Neural cell (in vitro differentiated cells): ENCODE results near the gene B3GALT6. TPM values are rescaled to one million over a fixed set of nuclear protein-coding genes. Genes with fewer than 3 reads are reported as not detected.

Experiments
- H2AFZ ChIP-seq: fragments of 200-600, 300-800 bp; sonication (generic), shearing (Covaris generic); 2 replicates; pipeline ENCODE4 v1.6.0; 2014; ENCODE audit warnings: low read depth, mild to moderate bottlenecking, antibody characterized with exemption, low read length, moderate library complexity
- H3F3A ChIP-seq: fragments of 200-600 bp; shearing (Covaris generic); 2 replicates; pipeline ENCODE4 v1.6.1; 2016; ENCODE audit warnings: mild to moderate bottlenecking, moderate library complexity, mixed read lengths, antibody characterized with exemption, low read length; ENCODE audit not compliant: insufficient read depth, poor library complexity, severe bottlenecking
- H3K27ac ChIP-seq: fragments of 200-600, 300-800 bp; sonication (generic), shearing (Covaris generic); 2 replicates; pipeline ENCODE4 v1.5.1; 2014; ENCODE audit warnings: mild to moderate bottlenecking, low read length, moderate library complexity
- H3K27me3 ChIP-seq: fragments of 300-800, 200-600 bp; sonication (generic), shearing (Covaris generic); 2 replicates; pipeline ENCODE4 v1.6.0; 2014; ENCODE audit warnings: mild to moderate bottlenecking, low read depth, low read length, moderate library complexity; ENCODE audit not compliant: insufficient read depth
- H3K36me3 ChIP-seq: fragments of 300-800, 200-600 bp; sonication (generic), shearing (Covaris generic); 2 replicates; pipeline ENCODE4 v1.5.1; 2014; ENCODE audit warnings: mild to moderate bottlenecking, antibody characterized with exemption, low read length, moderate library complexity; ENCODE audit not compliant: insufficient read depth
- H3K4me2 ChIP-seq: fragments of 300-800, 200-600 bp; sonication (generic), shearing (Covaris generic); 2 replicates; pipeline ENCODE4 v1.6.0; 2014; ENCODE audit warnings: mild to moderate bottlenecking, low read length
- H3K4me3 ChIP-seq: fragments of 300-800, 200-600 bp; sonication (generic), shearing (Covaris generic); 2 replicates; pipeline ENCODE4 v1.5.1; 2014; ENCODE audit warnings: mild to moderate bottlenecking, low read length, moderate library complexity
- H3K79me2 ChIP-seq: fragments of 200-600 bp; shearing (Covaris generic); replicated peaks from 2 replicates; pipeline ENCODE4 v1.6.0; 2014; ENCODE audit warnings: mild to moderate bottlenecking, low read length, moderate library complexity; ENCODE audit not compliant: insufficient read depth
- H3K9ac ChIP-seq: fragments of 300-800, 200-600 bp; sonication (generic), shearing (Covaris generic); 2 replicates; pipeline ENCODE4 v1.6.1; 2016; ENCODE audit warnings: mild to moderate bottlenecking, low read length, mixed read lengths
- H3K9me2 ChIP-seq: fragments of 200-600 bp; shearing (Covaris generic); 2 replicates; pipeline ENCODE4 v1.6.1; 2016; ENCODE audit warnings: mild to moderate bottlenecking, low read length, mixed read lengths; ENCODE audit not compliant: insufficient read depth
- H3K9me3 ChIP-seq: fragments of 200-600, 300-800 bp; sonication (generic), shearing (Covaris generic); 2 replicates; pipeline ENCODE4 v1.6.1; 2016; ENCODE audit warnings: mild to moderate bottlenecking, mixed run types, low read length, moderate library complexity, mixed read lengths
- H4K20me1 ChIP-seq: fragments of 200-600 bp; shearing (Covaris generic); 2 replicates; pipeline ENCODE4 v1.6.1; 2016; ENCODE audit warnings: mild to moderate bottlenecking, mixed run types; ENCODE audit not compliant: insufficient read depth
- CTCF ChIP-seq: fragments of 450-650 bp; IDR thresholded peaks from 2 replicates; pipeline ENCODE4 v1.5.1; 2014; ENCODE audit warnings: antibody characterized with exemption, mild to moderate bottlenecking, moderate library complexity; ENCODE audit not compliant: poor library complexity, severe bottlenecking
- EP300 ChIP-seq: fragments of 450-650 bp; conservative IDR thresholded peaks from 2 replicates; pipeline ENCODE4 v1.6.1; 2014; ENCODE audit warnings: antibody characterized with exemption, mild to moderate bottlenecking, moderate library complexity; ENCODE audit not compliant: poor library complexity, severe bottlenecking
- EZH2 ChIP-seq: fragments of 200-600, 300-800 bp; shearing (Covaris generic), sonication (generic); IDR thresholded peaks from 2 replicates; pipeline ENCODE4 v1.6.1; 2014; ENCODE audit warnings: antibody characterized with exemption, low read length, borderline replicate concordance, mild to moderate bottlenecking; ENCODE audit not compliant: insufficient read depth, poor library complexity, severe bottlenecking
- MXI1 ChIP-seq: fragments of 450-650 bp; conservative IDR thresholded peaks from 2 replicates; pipeline ENCODE4 v1.6.1; 2014; ENCODE audit warnings: antibody characterized with exemption, mild to moderate bottlenecking; ENCODE audit not compliant: poor library complexity, severe bottlenecking
- POLR2AphosphoS5 ChIP-seq: IDR thresholded peaks from 2 replicates; pipeline ENCODE4 v1.6.1; 2012
- RAD21 ChIP-seq: fragments of 450-650 bp; conservative IDR thresholded peaks from 2 replicates; pipeline ENCODE4 v1.6.1; 2014; ENCODE audit warnings: antibody characterized with exemption, mild to moderate bottlenecking, moderate library complexity
- SMC3 ChIP-seq: fragments of 450-650 bp; conservative IDR thresholded peaks from 2 replicates; pipeline ENCODE4 v1.6.1; 2014; ENCODE audit warnings: antibody characterized with exemption, mild to moderate bottlenecking, moderate library complexity; ENCODE audit not compliant: poor library complexity
- TAF1 ChIP-seq: IDR thresholded peaks from 2 replicates; pipeline ENCODE4 v1.6.1; 2012; ENCODE audit warnings: low read depth
- polyA plus RNA-seq: library from polyadenylated mRNA; depleted of rRNA; stranded (reverse); fragments of >200 nt; gene quantifications from 2 replicates; pipeline ENCODE4 v1.2.3, GENCODE V29; 2014
- TF ChIP-seq, protein P1 (sequence below): IDR thresholded peaks from 2 replicates; pipeline ENCODE4 v1.6.1; 2012; ENCODE audit warnings: borderline replicate concordance

Gene B3GALT6
- polyA plus RNA-seq, 1 donor from 2014 or later, result 46.5 TPM

- TF ChIP-seq, protein P1, sequence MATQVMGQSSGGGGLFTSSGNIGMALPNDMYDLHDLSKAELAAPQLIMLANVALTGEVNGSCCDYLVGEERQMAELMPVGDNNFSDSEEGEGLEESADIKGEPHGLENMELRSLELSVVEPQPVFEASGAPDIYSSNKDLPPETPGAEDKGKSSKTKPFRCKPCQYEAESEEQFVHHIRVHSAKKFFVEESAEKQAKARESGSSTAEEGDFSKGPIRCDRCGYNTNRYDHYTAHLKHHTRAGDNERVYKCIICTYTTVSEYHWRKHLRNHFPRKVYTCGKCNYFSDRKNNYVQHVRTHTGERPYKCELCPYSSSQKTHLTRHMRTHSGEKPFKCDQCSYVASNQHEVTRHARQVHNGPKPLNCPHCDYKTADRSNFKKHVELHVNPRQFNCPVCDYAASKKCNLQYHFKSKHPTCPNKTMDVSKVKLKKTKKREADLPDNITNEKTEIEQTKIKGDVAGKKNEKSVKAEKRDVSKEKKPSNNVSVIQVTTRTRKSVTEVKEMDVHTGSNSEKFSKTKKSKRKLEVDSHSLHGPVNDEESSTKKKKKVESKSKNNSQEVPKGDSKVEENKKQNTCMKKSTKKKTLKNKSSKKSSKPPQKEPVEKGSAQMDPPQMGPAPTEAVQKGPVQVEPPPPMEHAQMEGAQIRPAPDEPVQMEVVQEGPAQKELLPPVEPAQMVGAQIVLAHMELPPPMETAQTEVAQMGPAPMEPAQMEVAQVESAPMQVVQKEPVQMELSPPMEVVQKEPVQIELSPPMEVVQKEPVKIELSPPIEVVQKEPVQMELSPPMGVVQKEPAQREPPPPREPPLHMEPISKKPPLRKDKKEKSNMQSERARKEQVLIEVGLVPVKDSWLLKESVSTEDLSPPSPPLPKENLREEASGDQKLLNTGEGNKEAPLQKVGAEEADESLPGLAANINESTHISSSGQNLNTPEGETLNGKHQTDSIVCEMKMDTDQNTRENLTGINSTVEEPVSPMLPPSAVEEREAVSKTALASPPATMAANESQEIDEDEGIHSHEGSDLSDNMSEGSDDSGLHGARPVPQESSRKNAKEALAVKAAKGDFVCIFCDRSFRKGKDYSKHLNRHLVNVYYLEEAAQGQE, result no peak
- TF ChIP-seq TAF1 (no peak), POLR2AphosphoS5 (no peak), EP300 (no peak), MXI1 (no peak), CTCF (no peak), SMC3 (no peak), EZH2 (no peak)
- H3K79me2 ChIP-seq, result no peaks in the 10 kb centered on the region
- no peak overlapping the region for H2AFZ ChIP-seq
- H3K9me3 ChIP-seq, result no peaks in the 10 kb centered on the region
- no peak overlapping the region for H3K27ac ChIP-seq
- no peaks in the 10 kb centered on the region for H3F3A ChIP-seq
- no peaks in the 10 kb centered on the region for H3K36me3 ChIP-seq
- no peak overlapping the region for H3K4me2 ChIP-seq
- H4K20me1 ChIP-seq, result no peaks in the 10 kb centered on the region
- no peaks in the 10 kb centered on the region for H3K27me3 ChIP-seq
- H3K4me3 ChIP-seq, result no peak overlapping the region
- no peak overlapping the region for H3K9ac ChIP-seq
- H3K9me2 ChIP-seq, result no peaks in the 10 kb centered on the region
These were observed 48.9 kb downstream of the B3GALT6 start for GRCh38 chr1:1280782-1281481.

DNA sequence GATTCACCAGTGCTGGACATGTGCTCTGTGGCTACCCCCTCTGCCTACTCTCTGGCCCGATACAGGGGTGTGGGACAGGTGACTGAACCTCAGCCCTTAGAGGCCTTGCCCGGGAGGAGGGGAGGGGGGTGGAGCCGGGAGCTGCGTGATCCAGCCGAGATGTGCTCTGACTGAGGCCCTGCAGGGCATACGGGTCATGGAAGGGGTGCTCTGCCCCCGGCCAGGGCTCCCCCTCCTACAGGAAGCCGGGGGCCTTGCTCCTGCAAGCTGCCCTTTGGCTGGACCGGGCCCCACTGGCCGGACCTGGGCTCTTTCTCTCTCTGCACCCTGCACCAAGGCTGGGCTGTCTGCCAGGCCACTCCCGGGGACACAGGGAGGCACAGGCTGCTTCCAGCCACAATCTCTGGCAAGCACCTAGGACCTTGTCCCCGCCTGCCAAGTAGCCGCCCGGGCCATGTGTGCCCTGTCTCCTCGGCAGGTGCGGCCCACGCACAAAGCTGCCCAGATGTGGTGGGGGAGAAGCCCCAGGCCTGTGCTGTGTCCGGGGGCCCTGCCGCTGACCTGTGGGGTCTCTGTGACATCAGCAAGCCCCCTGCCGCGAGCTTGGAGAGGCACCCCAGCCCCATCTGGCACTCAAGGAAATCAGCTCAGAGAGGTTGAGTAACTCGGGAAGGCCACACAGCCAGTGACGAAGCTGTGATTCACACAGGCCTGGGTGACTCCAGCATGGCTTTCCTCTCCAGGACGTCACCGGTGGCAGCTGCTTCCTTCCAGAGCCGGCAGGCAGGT lies 49.7 kb downstream of the B3GALT6 start:
- no peaks in the 10 kb centered on the region for H3F3A ChIP-seq
- no peaks in the 10 kb centered on the region for H3K79me2 ChIP-seq
- H2AFZ ChIP-seq, result no peak overlapping the region
- TF ChIP-seq TAF1, result no peak
- no peak for TF ChIP-seq CTCF
- no peak for TF ChIP-seq EP300
- TF ChIP-seq POLR2AphosphoS5, result no peak
- TF ChIP-seq, protein P1, result no peak
- no peak for TF ChIP-seq RAD21
- H3K9me3 ChIP-seq, result no peaks in the 10 kb centered on the region
- no peak overlapping the region for H3K4me2 ChIP-seq
- H3K4me3 ChIP-seq, result no peak overlapping the region
- no peak overlapping the region for H3K9ac ChIP-seq
- H3K9me2 ChIP-seq, result no peaks in the 10 kb centered on the region
- no peaks in the 10 kb centered on the region for H4K20me1 ChIP-seq
- H3K36me3 ChIP-seq, result no peaks in the 10 kb centered on the region
- no peak overlapping the region for H3K27ac ChIP-seq
- H3K27me3 ChIP-seq, result no peaks in the 10 kb centered on the region
